Activated CD8-positive, alpha-beta memory T cell treated with anti-CD3 and anti-CD28 coated beads for 36 hours (primary cell): ENCODE measurements around the gene EVPLL. TPM values are rescaled to one million over a fixed set of nuclear protein-coding genes. Genes with fewer than 3 reads are reported as not detected.
"Not testable (repeated sequence)": the region's sequence is repeated elsewhere in the genome, so short reads cannot be mapped to it uniquely, and the experiment has no call there.

ENCODE experiments used
- CTCF ChIA-PET: fragments of 350-600 bp; sonication (Branson Sonifier 250); formaldehyde crosslinking; loops from one replicate; lab custom pipeline; 2021; ENCODE audit warnings: antibody characterized with exemption; lab: Charles Lee
- POLR2A ChIA-PET: fragments of 350-600 bp; sonication (Branson Sonifier 250); formaldehyde crosslinking; loops from one replicate; lab custom pipeline; 2021; ENCODE audit warnings: antibody characterized with exemption; lab: Charles Lee
- total RNA-seq, 2 experiments: library from RNA; stranded (reverse); gene quantifications; one replicate each; pipeline ENCODE4 v1.2.3, GENCODE V29; 2021

EVPLL gene
- total RNA-seq, 2 experiments from 2014 or later, result not detected

GRCh38 chr17:18411377-18411864 is 33.8 kb downstream of the EVPLL start:
- POLR2A ChIA-PET, CTCF ChIA-PET: not testable (repeated sequence)

GRCh38 chr17:18412001-18412538 is 34.5 kb downstream of the EVPLL start:
- CTCF ChIA-PET, POLR2A ChIA-PET: not testable (repeated sequence)

- CTCF ChIA-PET, POLR2A ChIA-PET: not testable (repeated sequence)
These were observed 43.9 kb downstream of the EVPLL start for GRCh38 chr17:18421521-18421920.

- POLR2A ChIA-PET, CTCF ChIA-PET: not testable (repeated sequence)
These were observed 44.9 kb downstream of the EVPLL start for GRCh38 chr17:18422464-18422863.

GRCh38 chr17:18423015-18423414 is 45.4 kb downstream of the EVPLL start:
- CTCF ChIA-PET, POLR2A ChIA-PET: not testable (repeated sequence)

GRCh38 chr17:18425593-18425992 is 48.0 kb downstream of the EVPLL start:
- CTCF ChIA-PET, POLR2A ChIA-PET: not testable (repeated sequence)

GRCh38 chr17:18426639-18427038 is 49.1 kb downstream of the EVPLL start:
- POLR2A ChIA-PET, CTCF ChIA-PET: not testable (repeated sequence)

- POLR2A ChIA-PET, CTCF ChIA-PET: not testable (repeated sequence)
These were observed 54.6 kb downstream of the EVPLL start for GRCh38 chr17:18432206-18432605.

Other genes with a start within 250 kb of the EVPLL start
- 100 to 1,000 TPM; 173 TPM for gene ALKBH5, start 193.9 kb upstream of the EVPLL start, total RNA-seq
- 10 to 100 TPM; 23.6 to 24.9 TPM for gene LLGL1, start 152.1 kb upstream of the EVPLL start, total RNA-seq
- gene FLII, start 119.0 kb upstream of the EVPLL start, total RNA-seq, result 100 to 1,000 TPM; 264 to 279 TPM
- gene MIEF2, start 117.1 kb upstream of the EVPLL start, total RNA-seq, result 1 to 10 TPM; 4.3 to 4.4 TPM
- gene TOP3A, start 62.8 kb upstream of the EVPLL start, total RNA-seq, result 10 to 100 TPM; 68.5 to 72.4 TPM
- 10 to 100 TPM; 21.5 to 21.6 TPM for gene SMCR8, start 62.5 kb upstream of the EVPLL start, total RNA-seq
- gene SHMT1, start 14.2 kb upstream of the EVPLL start, total RNA-seq, result 10 to 100 TPM; 49.6 to 50.4 TPM
- not detected for gene LGALS9C, start 99.0 kb downstream of the EVPLL start, total RNA-seq